ENCODE data around the gene ROGDI.

The ROGDI gene, protein sequence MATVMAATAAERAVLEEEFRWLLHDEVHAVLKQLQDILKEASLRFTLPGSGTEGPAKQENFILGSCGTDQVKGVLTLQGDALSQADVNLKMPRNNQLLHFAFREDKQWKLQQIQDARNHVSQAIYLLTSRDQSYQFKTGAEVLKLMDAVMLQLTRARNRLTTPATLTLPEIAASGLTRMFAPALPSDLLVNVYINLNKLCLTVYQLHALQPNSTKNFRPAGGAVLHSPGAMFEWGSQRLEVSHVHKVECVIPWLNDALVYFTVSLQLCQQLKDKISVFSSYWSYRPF

DNA sequence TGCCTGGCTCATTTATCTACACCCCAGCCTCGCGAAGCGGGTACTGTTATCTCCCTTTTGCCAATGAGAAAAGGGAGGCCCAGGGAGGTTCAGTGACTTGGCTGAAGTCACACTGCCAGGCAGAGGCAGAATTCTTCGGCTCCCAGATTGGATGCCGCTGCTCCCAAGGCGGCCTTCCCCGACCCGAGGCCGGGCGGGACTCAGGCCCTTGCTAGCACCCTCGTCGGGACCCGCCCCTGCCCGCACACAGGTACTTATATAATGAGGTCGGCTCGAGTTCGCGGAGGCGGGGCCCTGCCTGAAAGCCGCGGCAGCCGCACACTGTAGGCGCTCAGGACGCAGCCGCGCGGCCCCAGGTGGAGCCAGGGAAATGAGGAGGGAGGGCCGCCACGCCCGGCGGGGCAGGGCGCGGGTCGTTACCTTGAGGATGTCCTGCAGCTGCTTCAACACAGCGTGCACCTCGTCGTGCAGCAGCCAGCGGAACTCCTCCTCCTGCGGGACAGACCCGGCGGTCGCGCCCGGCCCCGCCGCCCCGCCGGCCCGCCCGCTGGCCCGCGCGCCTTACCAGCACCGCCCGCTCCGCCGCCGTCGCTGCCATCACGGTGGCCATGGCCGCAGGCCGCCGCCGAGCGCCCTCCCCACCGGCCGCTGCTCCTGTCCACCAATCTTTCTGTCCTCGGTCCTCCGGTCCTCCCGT is at the start of gene ROGDI:
Gene ROGDI, minus strand, starts transcription at position 672 of the 697 bp plus-strand sequence. Its CDS starts 62 bp downstream, at position 610.
- no peak for FAIRE-seq

DNA sequence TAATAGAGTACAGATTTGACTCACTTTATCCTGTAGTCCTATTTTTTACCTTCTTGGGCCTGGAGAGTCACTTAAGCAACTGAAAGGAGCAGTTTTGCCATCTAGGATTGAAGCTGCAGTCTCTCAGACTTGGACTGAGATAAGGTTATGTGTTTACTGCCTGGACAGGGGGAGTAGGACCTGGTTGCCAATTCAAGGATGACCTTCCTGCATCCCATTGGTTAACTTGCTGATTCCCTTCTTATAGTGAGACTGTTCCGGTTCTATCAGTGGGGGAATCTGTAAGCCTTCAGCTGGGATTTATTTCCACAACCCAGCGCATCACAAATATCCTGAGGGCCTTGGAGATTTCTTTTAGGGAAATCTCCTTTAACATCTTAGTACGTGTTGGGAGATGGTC is 47.8 kb upstream of the ROGDI start:
- FAIRE-seq: no peak

DNA sequence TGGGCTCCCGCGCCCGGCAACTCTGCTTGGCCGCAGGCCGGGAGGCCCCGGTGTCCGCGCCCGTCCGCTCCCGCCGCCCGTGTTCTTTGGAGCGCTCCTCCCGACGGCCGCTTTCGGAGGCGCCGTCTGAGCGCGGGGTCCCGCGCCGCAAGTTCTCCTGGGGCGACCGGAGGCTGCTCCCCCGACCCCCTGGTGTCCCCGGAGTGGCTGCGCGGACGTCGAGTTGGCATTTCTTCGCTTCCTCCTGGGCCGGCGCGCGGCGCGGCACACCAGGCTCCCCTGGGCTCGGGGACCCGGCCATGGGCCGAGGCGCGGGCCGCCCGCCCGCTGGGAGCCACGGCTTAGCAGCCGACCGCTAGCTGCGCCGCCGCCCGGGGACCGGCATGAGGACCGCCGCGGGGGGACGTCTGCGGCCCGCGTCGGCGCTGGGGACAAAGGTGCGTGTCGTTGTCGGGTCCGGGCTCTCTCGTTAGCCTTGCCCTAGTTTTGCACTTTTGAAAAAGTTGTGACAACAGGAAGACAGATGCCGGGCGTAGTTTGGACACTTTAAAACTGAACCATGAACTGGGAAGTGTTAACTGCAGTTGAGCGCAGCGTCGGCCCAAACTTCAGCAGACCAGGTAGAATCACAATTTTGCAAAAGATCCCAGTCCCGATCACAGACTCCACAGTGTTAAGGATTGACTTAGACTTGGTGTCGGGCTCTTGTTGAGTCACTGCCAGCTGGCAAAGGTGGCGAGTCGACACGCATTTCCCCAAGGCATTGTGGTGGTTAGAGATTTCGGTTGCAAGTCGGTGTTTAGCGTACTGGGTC is 45.5 kb upstream of the ROGDI start:
- FAIRE-seq: no peak

DNA sequence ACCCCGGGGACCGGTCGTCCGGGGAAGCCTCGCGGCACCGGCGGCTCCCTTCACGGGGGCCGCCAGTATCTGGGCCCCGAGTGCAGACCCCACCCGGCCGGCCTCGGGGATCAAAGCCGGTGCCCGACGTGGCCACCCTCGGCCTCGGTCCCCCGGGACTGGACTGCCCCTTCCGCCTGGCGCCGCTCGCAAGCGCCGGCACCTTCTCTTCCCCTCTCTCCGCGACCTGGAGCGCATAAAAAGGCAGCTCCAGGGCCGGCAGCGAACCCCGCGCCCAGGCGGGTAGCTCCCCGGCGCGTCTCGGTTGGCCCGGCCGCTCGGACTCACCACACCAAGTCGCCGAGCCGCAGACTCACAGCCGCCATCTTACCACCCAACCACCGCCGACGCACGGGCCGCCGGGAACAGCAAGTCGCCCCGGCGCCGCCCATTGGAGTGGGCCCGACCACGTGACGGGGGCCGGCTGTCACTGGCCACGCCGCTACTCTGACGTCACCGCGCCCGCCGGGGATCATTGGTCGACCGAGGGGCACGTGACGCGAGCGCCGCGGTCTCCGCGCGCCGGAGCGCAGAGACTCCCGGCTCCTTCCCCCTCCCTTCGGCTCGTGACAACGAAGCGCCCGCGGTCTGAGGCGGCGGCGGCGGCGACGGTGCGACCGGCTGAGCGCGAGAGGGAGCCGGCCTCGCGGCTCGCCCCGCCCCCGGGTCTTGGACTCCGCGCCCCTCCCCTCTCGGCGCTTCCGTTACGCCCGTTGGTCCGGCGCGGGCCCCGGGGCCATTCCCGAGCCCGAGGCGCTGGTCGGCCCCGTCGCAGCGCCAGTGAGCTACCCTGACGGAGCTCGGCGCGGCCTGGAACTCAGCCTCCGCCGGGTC is 44.7 kb upstream of the ROGDI start, which contains the start of the genes GLYR1 and UBN1:
Gene GLYR1, minus strand, starts transcription at position 388 of the 873 bp plus-strand sequence. Its CDS starts 23 bp downstream, at position 365.
Gene UBN1, plus strand, starts transcription at position 581 of the 873 bp plus-strand sequence. CDS start 5,437 bp downstream, outside the sequence.
- no peak for FAIRE-seq

DNA sequence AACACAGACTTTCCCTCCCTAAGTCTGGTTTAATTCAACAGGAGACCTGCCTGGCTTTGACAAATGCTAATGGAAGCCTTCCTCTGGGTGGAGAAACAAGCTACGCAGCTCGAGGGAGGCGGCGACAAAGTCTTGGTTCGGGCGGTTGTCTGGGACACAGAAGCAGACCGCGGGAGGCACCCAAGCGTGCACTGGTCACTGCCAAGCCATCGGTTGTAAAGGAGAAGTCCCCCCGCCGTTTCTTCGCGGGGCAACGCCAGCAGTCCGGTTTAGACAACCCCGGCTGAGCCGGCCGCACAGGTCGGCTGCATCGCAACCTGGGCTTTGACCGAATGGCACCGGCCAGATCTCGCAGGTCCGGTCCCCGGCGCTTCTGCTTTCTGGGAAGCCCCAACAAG is 44.1 kb upstream of the ROGDI start:
- no peak for FAIRE-seq

DNA sequence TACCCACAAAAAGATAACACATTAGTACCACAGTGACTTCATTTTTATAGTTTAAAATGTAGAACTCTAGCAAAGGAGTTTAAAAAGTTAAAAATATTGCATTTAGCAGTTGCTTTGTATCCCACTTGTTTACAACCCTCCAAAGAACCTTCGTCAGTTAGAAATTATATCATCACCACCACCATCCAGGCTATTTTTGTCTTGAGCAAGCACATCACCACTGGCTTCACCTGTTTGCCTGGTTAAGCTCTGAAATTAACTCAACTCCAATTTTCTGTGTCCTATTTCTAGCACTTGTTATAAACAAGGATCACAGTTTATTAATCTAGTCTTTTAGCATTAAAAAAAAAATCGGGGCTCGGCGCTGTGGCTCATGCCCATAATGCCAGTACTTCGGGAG is 38.6 kb upstream of the ROGDI start:
- FAIRE-seq: no peak

DNA sequence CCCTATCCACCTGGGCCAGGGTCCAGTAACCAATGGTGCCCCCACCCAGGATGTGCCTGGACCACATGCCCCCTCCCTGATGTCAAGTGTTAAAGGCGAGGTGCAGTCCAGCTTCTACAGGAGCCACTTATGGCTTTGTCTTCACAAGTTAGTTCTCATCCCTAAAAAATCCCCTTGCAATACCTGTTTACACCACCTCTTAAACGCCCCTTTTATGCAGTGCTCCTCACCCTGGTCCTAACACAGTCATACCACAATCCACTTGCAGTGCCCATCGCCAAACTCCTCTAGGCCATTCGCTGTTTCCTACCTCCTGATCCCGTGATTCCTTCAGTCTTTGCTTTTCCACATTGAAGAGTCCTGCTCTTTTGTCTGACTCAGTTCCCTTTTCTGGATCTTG is 37.5 kb upstream of the ROGDI start:
- no peak for FAIRE-seq

DNA sequence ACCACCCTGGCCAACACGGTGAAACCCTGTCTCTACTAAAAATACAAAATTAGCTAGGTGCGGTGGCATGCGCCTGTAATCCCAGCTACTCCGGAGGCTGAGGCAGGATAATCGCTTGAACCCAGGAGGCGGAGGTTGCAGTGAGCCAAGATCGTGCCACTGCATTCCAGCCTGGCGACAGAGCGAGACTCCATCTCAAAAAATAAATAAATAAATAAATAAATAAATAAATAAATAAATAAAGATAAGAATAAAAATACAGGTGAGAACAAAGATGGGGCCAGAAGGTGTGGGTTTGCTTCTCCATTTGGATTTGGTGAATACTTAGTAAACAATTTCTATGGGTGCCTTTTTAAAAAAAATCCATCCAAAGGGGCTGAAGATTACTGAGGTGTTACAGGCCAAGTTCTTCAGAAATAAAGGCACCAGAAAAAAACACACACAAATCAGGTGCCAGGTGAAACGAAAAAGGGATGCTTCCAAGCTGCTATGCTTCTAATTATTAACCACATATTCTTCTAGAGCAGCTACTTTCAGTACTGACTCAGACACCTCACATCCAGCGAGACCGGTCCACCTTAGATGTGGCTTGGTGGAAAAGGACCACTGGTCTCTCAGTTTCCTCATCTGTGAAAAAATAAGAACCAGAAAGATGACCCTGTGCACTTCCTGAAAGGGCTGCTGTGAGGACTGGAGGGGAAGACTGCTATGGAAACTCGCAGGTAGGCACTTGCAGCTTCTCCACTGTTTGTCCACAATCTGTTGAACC is 35.5 kb upstream of the ROGDI start:
- no peak for FAIRE-seq

DNA sequence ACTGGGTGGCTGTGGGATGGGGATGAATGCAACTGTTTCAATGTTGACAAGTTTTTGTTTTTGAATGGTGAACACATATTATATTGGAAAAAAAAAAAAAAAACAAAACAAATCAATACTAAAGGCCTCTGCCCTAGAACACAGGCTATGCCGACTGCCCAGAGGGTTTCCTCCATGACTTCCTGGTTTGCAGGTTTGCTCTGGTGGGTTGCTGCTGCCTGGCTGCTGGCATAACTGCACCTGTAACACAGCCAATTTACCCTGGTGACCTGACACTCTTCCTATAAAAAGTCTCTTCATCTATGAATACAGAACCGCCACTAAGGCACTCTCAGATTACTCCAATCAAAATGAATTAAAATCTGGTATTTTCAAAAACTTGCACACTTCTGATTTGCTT is 34.3 kb upstream of the ROGDI start:
- FAIRE-seq: no peak

DNA sequence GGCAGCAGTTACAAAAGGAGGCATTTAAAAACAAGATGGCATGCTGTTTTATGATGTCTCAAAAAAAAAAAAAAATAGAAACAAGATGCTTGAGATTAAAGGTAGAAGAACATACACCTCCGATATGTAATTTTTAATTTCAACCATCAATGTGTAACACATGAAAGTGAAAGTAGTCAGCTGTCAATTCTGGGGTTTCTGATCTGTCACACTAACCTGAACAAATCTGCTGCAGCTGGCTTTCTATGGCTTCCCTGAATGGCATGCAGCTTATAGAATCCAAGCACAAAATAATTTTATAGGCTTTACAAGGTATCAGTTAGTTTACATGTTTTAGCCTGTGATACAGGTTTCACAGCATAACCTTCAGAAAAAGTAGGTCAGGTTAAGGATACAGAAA is 31.2 kb upstream of the ROGDI start:
- FAIRE-seq: no peak

DNA sequence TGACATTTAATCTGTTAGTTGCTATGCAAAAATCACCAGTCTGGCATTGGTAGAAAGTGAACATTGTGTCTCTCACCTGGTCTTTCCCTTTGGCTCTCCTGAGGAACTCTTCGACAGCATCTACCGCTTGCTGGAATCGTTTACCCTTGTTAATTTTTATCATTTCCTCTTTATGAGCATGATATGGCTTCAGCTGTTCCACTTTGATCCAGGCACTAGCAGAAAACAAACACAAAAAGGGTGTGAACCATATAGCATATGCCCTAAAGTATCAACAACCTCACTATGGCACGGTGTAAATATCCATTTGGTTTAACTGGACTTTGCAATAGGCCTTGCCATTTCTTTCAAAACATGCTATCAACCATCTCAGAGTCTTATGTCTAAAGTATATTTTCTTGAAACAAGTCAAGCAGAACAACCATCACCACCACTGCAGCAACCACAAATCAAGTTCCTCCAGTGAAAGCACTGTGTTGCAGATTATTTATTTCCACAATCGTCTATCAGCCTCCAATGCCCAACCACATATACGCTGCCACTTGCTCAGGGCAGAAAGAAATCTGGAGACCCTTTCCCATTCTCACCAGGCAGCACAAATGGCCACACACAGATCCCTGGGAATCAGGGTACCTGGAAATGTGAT is 30.4 kb upstream of the ROGDI start:
- FAIRE-seq: no peak

DNA sequence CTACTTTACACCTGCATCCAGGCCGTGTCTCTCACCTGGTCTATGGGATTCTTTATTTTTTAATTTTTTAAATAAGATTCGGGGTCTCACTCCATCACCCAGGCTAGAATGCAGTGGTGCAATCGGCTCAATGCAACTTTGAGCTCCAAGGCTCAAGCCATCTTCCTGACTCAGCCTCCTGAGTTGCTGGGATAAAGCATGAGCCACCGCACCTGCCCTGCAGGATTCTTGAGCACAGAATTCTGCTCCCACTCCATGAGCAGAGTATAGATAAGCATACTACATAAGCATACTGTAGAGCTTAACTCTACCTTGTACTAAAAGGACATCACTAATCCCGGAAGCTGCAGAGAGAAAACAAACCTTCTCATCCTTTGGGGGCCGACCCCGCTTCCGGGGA is 29.2 kb upstream of the ROGDI start:
- no peak for FAIRE-seq

DNA sequence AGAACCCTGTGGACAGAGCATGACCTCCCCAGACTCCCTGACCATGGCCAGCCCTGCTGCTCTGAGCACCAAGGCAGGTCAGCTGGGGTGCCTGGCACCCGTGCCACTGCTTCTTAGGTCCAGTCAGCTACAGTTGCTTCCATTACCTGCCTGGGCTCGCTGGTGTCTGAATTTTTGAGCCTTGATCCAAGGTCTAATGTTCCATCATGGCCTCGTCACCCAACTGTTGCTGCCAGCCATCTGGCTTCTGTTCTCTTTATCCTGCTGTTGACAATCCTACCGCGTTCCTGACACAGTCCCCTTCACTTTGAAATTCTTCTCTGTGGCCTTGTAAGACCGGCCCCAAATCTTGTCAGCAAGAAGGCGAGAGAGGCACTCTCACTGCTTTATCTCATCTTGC is 28.0 kb upstream of the ROGDI start:
- FAIRE-seq: no peak

DNA sequence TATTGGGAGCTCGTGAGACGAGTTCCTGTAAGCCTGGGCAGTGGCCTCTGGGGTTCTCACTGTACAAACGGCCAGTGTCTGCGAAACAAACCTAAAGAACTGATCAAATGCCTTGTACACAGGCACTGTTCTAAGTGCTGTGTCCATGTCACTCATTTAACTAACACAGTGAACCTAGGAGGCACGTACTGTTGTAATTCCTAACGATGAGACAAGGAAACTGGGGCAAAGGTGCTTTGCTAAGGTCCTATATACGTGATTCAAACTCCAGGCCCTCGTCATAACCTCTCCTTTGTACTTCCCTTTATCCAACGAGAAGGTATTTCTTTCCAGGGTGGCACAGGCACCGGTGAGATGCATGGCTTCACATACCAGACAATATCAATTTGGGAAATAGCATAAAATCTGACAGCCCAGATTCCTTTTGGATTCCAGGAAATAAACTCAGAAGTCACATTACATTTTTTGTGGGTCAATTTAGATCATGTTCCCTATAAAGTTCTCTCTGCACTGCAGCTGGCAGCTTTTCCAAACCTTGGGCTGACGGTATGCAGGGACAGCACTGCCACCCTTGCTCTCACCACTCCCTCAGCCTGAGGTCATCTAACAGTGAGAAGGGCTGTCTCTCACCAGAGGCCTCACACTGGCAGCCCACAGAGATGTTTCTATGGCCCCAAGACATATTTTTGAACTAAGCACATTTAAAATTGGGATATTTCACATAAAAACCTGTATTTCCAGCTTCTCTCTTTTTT is 26.3 kb upstream of the ROGDI start:
- FAIRE-seq: no peak

DNA sequence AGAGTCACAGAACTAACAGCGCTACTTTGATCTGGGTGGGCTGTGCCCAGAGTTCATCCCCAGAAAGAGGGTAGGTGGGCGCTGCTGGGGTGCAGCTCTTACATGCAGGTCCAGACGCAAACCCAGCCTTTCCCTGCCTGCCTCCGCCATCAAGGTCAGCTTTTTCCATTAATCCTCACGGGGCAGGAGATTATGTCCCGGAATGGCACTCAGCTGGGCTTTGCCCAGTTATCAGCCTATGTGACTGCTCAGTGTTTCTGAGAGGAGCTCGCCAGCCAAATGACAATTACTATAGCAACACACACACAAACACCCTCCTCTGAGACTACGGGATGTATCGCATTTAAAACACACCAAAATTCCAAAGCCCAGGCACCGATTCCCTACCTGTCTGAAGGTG is 24.5 kb upstream of the ROGDI start:
- FAIRE-seq: no peak

DNA sequence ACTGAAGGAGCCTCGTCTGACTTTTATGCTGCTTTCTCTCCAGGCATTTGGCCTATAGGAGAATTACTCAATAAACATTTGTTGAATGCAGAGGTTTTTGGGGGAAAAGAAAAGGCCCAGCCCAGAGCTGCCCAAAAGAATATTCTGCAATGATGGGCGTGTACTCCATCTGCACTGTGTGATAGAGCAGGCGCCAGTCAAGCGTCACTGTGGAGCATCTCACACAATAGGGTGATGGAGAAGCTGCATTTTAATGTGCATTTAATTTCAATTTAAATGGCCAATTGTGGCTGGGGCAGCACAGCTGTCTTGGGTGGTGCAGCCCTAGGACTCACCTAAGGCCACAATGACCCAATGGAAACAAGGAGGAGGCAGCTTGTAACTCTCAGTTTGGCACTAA is 24.1 kb upstream of the ROGDI start:
- no peak for FAIRE-seq

DNA sequence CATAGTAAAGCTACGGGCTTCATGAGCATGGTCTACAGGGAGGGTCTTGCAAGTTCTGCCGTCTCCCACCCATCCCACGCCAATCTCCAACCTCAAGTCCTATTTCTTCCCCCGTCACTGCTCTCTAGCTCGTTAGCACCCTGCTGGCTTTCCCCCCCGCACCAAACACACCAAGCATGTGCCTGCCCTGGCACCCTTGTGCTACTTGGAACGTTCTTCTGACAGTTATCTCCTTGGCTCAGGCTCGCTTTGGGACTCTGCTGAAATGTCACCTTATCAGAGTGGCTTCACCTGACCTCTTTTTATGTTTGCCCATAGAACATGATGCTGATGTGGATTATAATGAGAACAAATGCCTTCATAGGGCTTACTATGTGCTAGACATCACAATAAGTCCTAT is 22.8 kb upstream of the ROGDI start:
- no peak for FAIRE-seq

DNA sequence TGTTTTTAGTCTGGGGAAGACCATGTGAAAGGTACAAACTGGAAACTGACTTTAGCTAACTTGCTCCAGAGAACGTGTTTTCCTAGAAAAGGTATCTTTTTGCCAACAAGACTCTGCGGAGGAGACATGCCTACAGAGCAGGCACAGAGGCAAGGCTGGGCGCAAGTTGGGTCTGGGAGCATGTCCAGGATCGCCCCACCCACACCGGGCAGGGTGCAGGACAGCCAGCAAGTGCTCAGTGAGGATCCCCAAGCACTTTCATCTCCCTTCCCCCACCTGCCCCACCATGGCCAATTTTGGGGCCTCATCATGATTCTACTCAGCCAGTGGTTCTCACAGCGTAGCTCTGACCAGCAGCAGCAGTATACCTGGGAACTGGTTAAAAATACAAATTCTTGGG is 18.2 kb upstream of the ROGDI start:
- FAIRE-seq: no peak

DNA sequence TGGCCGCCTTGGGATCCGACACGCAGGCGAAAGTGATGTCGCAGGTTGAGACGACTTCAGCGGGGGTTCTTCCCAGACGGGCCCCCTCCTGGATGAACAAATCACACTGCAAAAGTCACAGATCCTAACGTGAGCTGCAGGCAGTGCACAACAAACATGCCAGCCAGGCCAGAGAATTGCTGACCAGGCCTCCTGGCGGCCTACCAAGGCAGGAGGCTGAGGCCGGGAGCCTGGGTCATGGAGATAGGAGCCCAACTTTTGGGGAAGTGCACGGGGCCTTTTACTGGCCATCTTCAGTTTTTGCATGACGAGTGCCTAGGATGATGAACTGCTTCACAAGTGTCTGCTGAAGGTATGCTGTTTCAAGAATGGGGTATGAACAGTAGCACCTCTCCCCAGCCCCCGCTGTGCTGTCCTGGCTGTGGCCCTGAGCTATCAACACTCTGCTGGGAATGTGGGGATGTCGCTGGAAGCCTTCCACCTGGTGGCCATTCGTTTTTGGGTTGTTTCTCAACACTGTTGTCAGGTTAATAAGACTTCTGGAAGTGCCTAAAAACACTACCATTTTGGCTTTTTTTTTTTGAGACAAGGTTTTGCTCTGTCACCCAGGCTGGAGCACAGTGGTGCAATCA is 12.2 kb upstream of the ROGDI start:
- no peak for FAIRE-seq

DNA sequence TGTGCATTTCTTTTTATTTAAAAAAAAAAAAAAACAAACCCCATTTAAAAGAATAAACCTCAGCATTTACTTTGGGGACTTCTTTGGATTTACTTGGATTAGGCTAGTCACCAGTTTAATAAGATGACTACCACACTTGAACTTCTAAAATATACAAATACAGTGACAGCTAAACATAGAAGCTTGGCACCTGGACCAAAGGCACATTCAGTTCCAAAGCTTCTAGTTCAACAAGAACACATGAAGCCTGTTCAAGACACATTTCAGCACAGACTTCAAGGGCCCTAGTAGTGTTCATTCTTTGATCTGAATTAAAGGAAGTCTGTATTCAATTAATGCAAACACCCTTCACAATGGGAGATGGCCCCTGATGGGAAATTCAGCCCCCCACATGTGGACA is 11.6 kb upstream of the ROGDI start:
- FAIRE-seq: no peak
